Upper lobe of left lung (tissue), 6 donors: ENCODE data around the gene RCBTB2. TPM values are rescaled to one million over a fixed set of nuclear protein-coding genes. Genes with fewer than 3 reads are reported as not detected.

Source experiments
- ATAC-seq, 2 donors: fragments of 200-7000 bp; cut with Tn5 transposase; one replicate each; pipeline ENCODE4 v1.9.1; 2022; ENCODE audit warnings: mild to moderate bottlenecking in 2 of 2, moderate library complexity in 2 of 2; ENCODE audit not compliant: low FRiP score in 2 of 2
- DNase-seq, 2 donors: peaks; one replicate each; pipeline ENCODE4 v3.0.0-alpha.2; 2019 to 2020
- H3K27ac ChIP-seq, 4 donors: fragments of 200-600 bp; sonication (generic); one replicate each; pipeline ENCODE4 v1.5.1; 2016 to 2019
- H3K27me3 ChIP-seq, 4 donors: fragments of 200-600 bp; sonication (generic); one replicate each; pipeline ENCODE4 v1.5.1; 2017 to 2019
- H3K36me3 ChIP-seq, 4 donors: fragments of 200-600 bp; sonication (generic); one replicate each; pipeline ENCODE4 v1.5.1; 2016 to 2019
- H3K4me1 ChIP-seq, 4 donors: fragments of 200-600 bp; sonication (generic); one replicate each; pipeline ENCODE4 v1.5.1; 2018 to 2019
- H3K4me3 ChIP-seq, 4 donors: fragments of 200-600 bp; sonication (generic); one replicate each; pipeline ENCODE4 v1.5.1; 2017 to 2019; ENCODE audit warnings: mild to moderate bottlenecking in 2 of 4, moderate library complexity in 1 of 4
- H3K9me3 ChIP-seq, 4 donors: fragments of 200-600 bp; sonication (generic); one replicate each; pipeline ENCODE4 v1.5.1; 2018 to 2019
- EP300 ChIP-seq, 4 donors: sonication (generic); formaldehyde crosslinking; IDR thresholded peaks; one replicate each; pipeline ENCODE4 v1.5.1; 2017; ENCODE audit warnings: antibody characterized with exemption in 4 of 4, control low read depth in 2 of 4
- POLR2A ChIP-seq, 4 donors: fragments of 450-650 bp; IDR thresholded peaks; one replicate each; pipeline ENCODE4 v1.5.1; 2016 to 2017; ENCODE audit warnings: antibody characterized with exemption in 4 of 4, mild to moderate bottlenecking in 2 of 4
- POLR2AphosphoS5 ChIP-seq, 2 donors: sonication (generic); formaldehyde crosslinking; IDR thresholded peaks; one replicate each; pipeline ENCODE4 v1.5.1; 2017; ENCODE audit warnings: antibody characterized with exemption in 2 of 2
- WGBS, 2 donors: methylation state at CpG; one replicate each; pipeline ENCODE4 v1.1.5; 2017 to 2018; 5-methylcytosine and 5-hydroxymethylcytosine counted together
- total RNA-seq, 6 donors: library from RNA; depleted of rRNA in 4 of 6; stranded (reverse); fragments of >200 nt in 4 of 6; gene quantifications; one replicate each; pipeline versions ENCODE4 v1.1.0 to v1.2.1, GENCODE V29; 2016 to 2021
- TF ChIP-seq, protein P1 (sequence below), 6 experiments: fragments of 450-650 bp in 4 of 6; fragments of 200-600 bp in 2 of 6; sonication (generic) in 2 of 6; IDR thresholded peaks; one replicate each; pipeline ENCODE4 v1.5.1; 2016 to 2019; ENCODE audit warnings: antibody characterized with exemption in 6 of 6
- donor health status: DM: no; HTN: no; CAD: no; lungs with moderate emphysema.
- donor health status: DM: no; HTN: yes; CAD: no; lungs with severe emphysema.

RCBTB2 gene
- total RNA-seq, 6 donors from 2014 or later = 5.5 to 17.0 (median 9.9) TPM

DNA sequence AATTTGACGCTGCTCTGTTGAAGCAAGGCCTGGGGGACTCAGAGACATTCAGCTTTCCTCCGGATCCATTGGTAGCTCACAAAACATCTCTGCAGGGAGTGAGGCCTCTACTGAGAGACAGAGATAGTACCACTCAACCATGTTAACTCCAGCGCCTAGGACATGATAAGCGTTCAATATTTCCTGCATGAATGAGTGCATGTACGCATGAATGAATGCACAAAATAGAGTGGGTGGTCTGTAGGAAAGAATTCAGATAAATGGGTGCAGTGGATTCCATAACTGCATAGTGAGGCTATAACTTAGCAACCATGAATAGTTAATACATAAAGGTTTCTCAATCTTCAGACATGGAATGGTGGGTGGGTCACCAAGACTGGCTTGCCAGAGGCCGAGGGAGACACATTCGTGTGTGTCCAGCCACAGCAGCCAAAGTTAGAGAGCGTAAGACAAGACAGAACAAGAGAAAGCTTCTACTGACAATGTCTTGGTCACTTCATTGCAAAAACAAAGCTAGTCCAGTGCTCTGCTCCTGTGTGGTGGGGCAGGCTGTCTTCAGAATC is 36.3 kb upstream of the RCBTB2 start:
- Histone ChIP-seq H3K27me3 (no peaks in the 10 kb centered on the region), H3K27ac (peak overlapping the region; percentile 71 to 87 (median 78)), H3K9me3 (no peaks in the 10 kb centered on the region), H3K4me3 (no peak overlapping the region), H3K36me3 (no peaks in the 10 kb centered on the region), H3K4me1 (peaks cover 25 to 60% (median 44%) of the 10 kb centered on the region in 4 donors)
- WGBS, 2 donors = 93% methylated on average over 8 of the region's 8 CpGs
- ATAC-seq = no peak
- DNase-seq = no peak
- TF ChIP-seq EP300 (IDR thresholded peaks at IDR 0.05) = no peak
- TF ChIP-seq POLR2A (IDR thresholded peaks at IDR 0.05) = no peak
- TF ChIP-seq POLR2AphosphoS5 (IDR thresholded peaks at IDR 0.05) = no peak
- TF ChIP-seq, protein P1, sequence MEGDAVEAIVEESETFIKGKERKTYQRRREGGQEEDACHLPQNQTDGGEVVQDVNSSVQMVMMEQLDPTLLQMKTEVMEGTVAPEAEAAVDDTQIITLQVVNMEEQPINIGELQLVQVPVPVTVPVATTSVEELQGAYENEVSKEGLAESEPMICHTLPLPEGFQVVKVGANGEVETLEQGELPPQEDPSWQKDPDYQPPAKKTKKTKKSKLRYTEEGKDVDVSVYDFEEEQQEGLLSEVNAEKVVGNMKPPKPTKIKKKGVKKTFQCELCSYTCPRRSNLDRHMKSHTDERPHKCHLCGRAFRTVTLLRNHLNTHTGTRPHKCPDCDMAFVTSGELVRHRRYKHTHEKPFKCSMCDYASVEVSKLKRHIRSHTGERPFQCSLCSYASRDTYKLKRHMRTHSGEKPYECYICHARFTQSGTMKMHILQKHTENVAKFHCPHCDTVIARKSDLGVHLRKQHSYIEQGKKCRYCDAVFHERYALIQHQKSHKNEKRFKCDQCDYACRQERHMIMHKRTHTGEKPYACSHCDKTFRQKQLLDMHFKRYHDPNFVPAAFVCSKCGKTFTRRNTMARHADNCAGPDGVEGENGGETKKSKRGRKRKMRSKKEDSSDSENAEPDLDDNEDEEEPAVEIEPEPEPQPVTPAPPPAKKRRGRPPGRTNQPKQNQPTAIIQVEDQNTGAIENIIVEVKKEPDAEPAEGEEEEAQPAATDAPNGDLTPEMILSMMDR (IDR thresholded peaks at IDR 0.05) = no peak

DNA sequence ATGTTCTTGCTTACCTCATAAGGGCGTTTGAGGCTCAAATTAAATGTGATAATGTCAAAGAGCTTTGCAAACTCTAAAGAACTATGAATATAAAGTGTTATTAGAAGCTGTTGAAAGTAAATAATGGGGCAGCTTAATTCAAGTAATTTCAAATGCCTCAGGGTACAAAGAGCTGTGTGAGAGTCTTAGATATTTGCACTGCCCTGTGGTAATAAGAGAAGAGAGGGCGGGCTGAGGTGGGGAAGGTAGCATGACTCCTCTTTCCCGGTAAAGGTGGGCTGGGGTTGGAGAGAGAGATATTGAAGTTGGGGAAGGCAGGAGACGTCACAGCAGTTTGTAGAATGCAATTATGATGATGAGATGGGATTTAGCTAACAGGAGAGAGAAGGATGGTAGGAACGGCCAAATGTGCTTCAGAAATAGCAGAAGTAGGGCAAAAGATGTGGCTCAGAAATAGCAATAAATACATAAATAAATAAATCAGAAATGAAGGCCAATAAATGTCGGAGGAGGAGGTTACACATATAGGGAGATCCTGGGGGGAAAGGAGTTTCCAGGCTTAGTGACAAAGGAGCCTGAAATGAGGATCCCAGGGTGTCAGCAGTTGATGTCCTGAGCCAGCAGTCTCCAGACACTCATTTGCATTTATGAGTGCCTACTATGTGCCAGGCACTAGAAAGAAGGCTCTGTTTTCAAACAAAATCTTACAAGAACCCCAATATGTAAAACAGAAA is 35.7 kb upstream of the RCBTB2 start:
- H3K9me3 ChIP-seq = no peaks in the 10 kb centered on the region
- TF ChIP-seq POLR2AphosphoS5 (IDR thresholded peaks at IDR 0.05) (no peak), POLR2A (IDR thresholded peaks at IDR 0.05) (no peak), EP300 (IDR thresholded peaks at IDR 0.05) (no peak)
- TF ChIP-seq, protein P1 (IDR thresholded peaks at IDR 0.05) = no peak
- ATAC-seq = no peak
- H3K36me3 ChIP-seq = no peaks in the 10 kb centered on the region
- H3K27me3 ChIP-seq = no peaks in the 10 kb centered on the region
- peak overlapping the region in 1 of 4 donors; percentile 4 for H3K4me3 ChIP-seq
- H3K27ac ChIP-seq = peak overlapping the region; percentile 71 to 87 (median 78)
- WGBS, 2 donors = 48 to 56% methylated on average over 6 of the region's 6 CpGs
- DNase-seq = no peak
- H3K4me1 ChIP-seq = peaks cover 25 to 60% (median 43%) of the 10 kb centered on the region in 4 donors

DNA sequence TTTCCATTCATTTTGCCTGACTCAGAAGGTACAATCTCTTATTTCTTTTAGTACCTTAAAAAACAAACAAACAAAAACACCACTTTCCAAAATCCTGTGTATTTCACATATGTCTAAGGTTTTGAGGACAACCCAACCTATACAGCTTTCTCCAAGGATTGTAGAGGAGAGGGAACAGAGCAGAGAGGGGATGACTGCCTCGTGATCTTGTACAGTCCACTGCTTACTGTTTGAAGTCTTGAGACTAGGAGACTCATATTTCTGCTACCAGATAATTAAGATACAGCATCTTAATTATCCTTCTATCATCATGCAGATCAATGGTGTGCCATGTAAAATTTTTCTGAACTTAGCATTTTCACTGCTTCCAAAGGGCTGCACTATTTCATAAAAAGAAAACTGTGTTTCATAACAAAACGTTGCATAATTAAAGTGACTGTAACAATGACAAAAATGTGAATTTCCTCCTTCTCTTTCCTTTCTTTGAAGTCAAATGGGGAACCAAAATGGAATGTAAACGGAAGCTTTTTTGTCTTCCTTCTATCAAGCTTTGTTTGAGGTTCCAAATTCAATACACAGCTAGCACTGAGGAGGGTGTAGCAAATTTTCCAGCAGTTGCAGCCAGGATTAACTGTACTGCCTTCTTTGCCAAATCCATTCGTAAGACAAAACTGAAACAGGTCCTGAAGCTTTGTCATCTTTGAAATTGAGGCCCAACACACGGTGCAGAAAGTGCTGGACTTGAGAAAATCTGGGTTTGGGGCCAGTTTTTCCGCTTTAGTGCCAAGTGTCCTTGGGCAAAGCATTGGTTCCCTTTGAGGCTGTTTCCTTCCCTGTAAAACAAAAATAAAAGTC is 34.9 kb upstream of the RCBTB2 start:
- Histone ChIP-seq H3K27me3 (no peaks in the 10 kb centered on the region), H3K4me3 (peak overlapping the region in 1 of 4 donors; percentile 4), H3K36me3 (no peaks in the 10 kb centered on the region), H3K9me3 (no peaks in the 10 kb centered on the region), H3K4me1 (peaks cover 25 to 52% (median 39%) of the 10 kb centered on the region in 4 donors), H3K27ac (peak overlapping the region; percentile 71 to 87 (median 78))
- ATAC-seq = peak in 1 of 2 donors; percentile 72
- DNase-seq = no peak
- TF ChIP-seq POLR2A (IDR thresholded peaks at IDR 0.05) = no peak
- no peak for TF ChIP-seq EP300 (IDR thresholded peaks at IDR 0.05)
- peak in 1 of 2 donors; percentile 40 for TF ChIP-seq POLR2AphosphoS5 (IDR thresholded peaks at IDR 0.05)
- WGBS, 2 donors = 13 to 27% methylated on average over 6 of the region's 6 CpGs

DNA sequence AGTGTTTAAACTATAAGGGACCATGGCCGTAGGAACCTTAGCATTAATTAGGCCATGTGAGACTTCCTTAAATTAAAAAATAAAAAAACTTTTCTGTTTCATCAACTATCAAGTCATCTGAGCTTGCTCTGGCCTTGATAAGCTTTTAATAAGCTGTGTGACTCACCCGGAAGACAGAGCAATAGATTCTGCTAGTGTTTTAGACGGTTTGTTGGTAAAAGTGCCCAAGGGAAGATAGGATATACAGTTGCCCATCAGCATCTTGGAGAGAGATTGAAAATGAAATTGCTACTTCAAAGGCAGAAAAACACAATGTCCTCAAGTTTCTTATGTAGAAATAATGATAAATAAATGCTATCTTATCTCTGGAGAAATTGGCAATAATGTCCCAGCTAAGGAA is 31.2 kb upstream of the RCBTB2 start:
- H3K27ac ChIP-seq = peak overlapping the region in 1 of 4 donors; percentile 14
- 61 to 64% methylated on average over 3 of the region's 3 CpGs for WGBS, 2 donors
- no peaks in the 10 kb centered on the region for H3K9me3 ChIP-seq
- H3K4me3 ChIP-seq = no peak overlapping the region
- no peak for ATAC-seq
- TF ChIP-seq EP300 (IDR thresholded peaks at IDR 0.05) = no peak
- no peak for TF ChIP-seq POLR2AphosphoS5 (IDR thresholded peaks at IDR 0.05)
- TF ChIP-seq, protein P1 (IDR thresholded peaks at IDR 0.05) = no peak
- TF ChIP-seq POLR2A (IDR thresholded peaks at IDR 0.05) = no peak
- no peaks in the 10 kb centered on the region for H3K36me3 ChIP-seq
- peaks cover 8 to 31% (median 19%) of the 10 kb centered on the region in 4 donors for H3K4me1 ChIP-seq
- H3K27me3 ChIP-seq = no peaks in the 10 kb centered on the region
- DNase-seq = no peak

DNA sequence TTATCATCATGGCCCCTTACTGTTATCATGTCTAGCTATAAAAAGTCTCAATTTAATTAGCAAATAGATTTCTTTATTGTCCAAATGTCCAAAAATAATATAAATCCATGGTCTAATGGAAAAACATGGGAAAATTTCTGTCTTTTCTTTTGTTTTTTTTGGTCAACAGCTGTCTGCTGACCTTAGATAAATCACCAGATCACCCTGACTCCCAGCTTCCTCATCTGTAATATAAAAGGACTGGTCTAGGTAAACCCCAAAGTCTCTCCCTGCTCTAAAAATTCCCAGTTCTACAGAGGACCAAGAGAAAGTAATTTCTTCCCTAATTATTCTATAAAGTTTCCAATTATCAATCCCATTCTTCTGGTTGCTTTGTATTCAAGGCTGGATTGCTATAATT is 30.7 kb upstream of the RCBTB2 start:
- no peak overlapping the region for H3K4me3 ChIP-seq
- H3K27ac ChIP-seq = peak overlapping the region in 1 of 4 donors; percentile 14
- H3K9me3 ChIP-seq = no peaks in the 10 kb centered on the region
- H3K4me1 ChIP-seq = peaks cover 4 to 27% (median 17%) of the 10 kb centered on the region in 4 donors
- no peaks in the 10 kb centered on the region for H3K27me3 ChIP-seq
- TF ChIP-seq, protein P1 (IDR thresholded peaks at IDR 0.05) = no peak
- H3K36me3 ChIP-seq = no peaks in the 10 kb centered on the region
- no peak for ATAC-seq
- no peak for DNase-seq
